PC-9 (cell line): ENCODE measurements around the gene PDE8A.

Experiments
- EZH2 ChIP-seq: fragments of 200-600 bp; sonication (generic); IDR thresholded peaks from 2 replicates; pipeline ENCODE4 v1.8.0; 2017; ENCODE audit warnings: antibody characterized with exemption, low read depth
- TF ChIP-seq, protein P1 (sequence below): fragments of 200-600 bp; sonication (generic); conservative IDR thresholded peaks from 2 replicates; pipeline ENCODE4 v1.6.1; 2017; ENCODE audit warnings: mixed run types, antibody characterized with exemption, mild to moderate bottlenecking, moderate library complexity

GRCh38 chr15:85095566-85095965 is 113.9 kb downstream of the PDE8A start:
- TF ChIP-seq, protein P1, sequence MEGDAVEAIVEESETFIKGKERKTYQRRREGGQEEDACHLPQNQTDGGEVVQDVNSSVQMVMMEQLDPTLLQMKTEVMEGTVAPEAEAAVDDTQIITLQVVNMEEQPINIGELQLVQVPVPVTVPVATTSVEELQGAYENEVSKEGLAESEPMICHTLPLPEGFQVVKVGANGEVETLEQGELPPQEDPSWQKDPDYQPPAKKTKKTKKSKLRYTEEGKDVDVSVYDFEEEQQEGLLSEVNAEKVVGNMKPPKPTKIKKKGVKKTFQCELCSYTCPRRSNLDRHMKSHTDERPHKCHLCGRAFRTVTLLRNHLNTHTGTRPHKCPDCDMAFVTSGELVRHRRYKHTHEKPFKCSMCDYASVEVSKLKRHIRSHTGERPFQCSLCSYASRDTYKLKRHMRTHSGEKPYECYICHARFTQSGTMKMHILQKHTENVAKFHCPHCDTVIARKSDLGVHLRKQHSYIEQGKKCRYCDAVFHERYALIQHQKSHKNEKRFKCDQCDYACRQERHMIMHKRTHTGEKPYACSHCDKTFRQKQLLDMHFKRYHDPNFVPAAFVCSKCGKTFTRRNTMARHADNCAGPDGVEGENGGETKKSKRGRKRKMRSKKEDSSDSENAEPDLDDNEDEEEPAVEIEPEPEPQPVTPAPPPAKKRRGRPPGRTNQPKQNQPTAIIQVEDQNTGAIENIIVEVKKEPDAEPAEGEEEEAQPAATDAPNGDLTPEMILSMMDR, result no peak
- no peak for TF ChIP-seq EZH2
